ENCODE data around the gene ANKS1B.

Gene ANKS1B

GRCh38 chr12:99380701-99381100, 604.0 kb downstream of the ANKS1B start:
- no peak for TF ChIP-seq GATA3 (IDR thresholded peaks at IDR 0.05; ENCODE audit: low read depth, low read length)
- no peak for TF ChIP-seq GATA2 (IDR thresholded peaks at IDR 0.05; ENCODE audit: low read depth, low read length)

GRCh38 chr12:99374023-99374422, 610.7 kb downstream of the ANKS1B start:
- no peak for TF ChIP-seq GATA2 (IDR thresholded peaks at IDR 0.05; ENCODE audit: low read depth, low read length)

DNA sequence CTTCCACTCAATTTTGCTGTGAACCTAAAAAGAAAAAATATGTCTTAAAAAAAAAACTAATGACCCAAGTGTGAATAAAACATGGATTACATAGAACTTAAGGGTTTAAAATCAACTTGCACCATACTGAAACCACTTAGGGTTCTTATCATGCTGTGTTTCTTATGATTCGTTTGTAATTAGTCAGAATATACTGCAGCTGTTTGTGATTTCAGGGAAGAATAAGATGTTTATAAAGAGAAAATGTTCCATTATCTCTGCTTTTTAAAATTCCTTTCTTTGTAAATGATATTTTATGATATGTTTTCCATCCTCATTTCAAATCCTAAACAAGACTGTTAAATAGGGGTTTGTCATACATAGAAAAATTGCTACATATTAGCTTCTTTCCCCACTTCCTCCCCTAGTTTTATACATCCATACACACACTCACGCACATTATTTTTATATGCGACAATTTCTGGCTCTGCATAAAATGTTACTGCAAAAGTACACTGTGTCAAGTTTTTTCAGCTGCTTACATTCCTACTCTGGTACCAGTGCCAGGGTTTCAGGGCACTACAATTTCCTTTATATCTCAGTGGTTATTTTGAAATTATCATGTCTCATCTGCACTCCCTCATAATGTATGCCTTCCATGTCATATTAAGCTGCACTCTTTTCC, 612.3 kb downstream of the ANKS1B start:
- TF ChIP-seq GATA3 (IDR thresholded peaks at IDR 0.05; ENCODE audit: low read depth, low read length) (no peak), GATA2 (IDR thresholded peaks at IDR 0.05; ENCODE audit: low read depth, low read length) (no peak)

- no peak for TF ChIP-seq GATA3 (IDR thresholded peaks at IDR 0.05; ENCODE audit: low read depth, low read length)
Observed at GRCh38 chr12:99370421-99371138, 614.2 kb downstream of the ANKS1B start.

- TF ChIP-seq GATA2 (IDR thresholded peaks at IDR 0.05; ENCODE audit: low read depth, low read length) (no peak), GATA3 (IDR thresholded peaks at IDR 0.05; ENCODE audit: low read depth, low read length) (no peak)
Observed at GRCh38 chr12:99367181-99367580, 617.6 kb downstream of the ANKS1B start.

DNA sequence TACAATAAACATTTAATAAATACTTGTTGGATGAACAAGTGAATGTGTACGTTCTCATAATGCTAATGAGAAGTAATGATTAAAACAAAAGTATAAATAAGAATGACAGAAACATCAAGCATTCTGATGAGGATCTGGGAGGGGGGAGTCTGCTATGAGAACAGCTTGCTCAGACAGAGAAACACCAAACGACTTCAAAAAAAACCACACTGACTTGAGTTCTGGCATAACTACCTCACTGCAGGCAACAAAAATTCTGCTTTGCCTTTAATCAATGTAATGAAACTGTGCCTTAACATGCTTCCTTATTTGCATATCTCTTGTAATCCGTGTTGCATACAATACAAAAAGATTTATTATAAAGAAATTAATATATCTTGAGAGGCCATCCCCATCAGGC, 632.5 kb downstream of the ANKS1B start:
- TF ChIP-seq GATA3 (IDR thresholded peaks at IDR 0.05; ENCODE audit: low read depth, low read length) (no peak), GATA2 (IDR thresholded peaks at IDR 0.05; ENCODE audit: low read depth, low read length) (no peak)

- TF ChIP-seq GATA3 (IDR thresholded peaks at IDR 0.05; ENCODE audit: low read depth, low read length) (no peak), GATA2 (IDR thresholded peaks at IDR 0.05; ENCODE audit: low read depth, low read length) (no peak)
Observed at GRCh38 chr12:99343960-99344359, 640.8 kb downstream of the ANKS1B start.

- TF ChIP-seq GATA2 (IDR thresholded peaks at IDR 0.05; ENCODE audit: low read depth, low read length) (no peak), GATA3 (IDR thresholded peaks at IDR 0.05; ENCODE audit: low read depth, low read length) (no peak)
Observed at GRCh38 chr12:99339663-99340062, 645.1 kb downstream of the ANKS1B start.

DNA sequence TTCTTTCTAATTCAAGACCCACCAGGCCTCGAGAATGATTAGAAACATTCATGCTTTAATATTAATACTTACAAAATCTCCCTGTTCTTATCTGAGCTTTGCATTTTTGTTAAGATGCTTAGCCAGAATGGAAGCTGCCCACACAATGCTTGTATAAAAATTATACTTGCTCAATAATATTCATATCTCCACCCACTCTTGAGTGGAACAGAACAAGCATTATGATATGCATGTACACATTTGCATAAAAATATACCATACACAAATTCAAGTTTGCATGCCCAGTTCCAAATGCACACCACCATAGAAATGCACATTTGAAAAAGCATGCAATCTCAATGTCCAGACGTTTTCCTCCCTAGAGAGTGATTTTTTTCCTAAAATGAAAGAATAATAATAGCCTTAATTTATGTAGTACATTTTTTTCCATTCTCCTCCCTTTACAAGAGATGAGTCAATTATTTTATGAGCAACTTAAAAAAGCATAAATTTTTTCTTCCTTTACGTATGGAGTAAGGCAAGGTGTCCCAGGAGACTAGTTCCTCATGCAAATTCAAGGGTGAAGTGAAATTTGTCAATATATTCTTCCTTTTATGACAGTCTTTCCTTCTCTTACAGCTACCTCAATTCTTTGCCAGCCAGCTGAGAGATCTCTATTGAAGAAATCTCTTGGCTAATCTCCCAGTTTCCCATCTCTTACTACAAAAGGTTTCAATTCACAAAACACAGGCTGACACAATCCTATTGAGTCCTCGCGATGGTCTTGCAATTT, 650.3 kb downstream of the ANKS1B start:
- no peak for TF ChIP-seq GATA3 (IDR thresholded peaks at IDR 0.05; ENCODE audit: low read depth, low read length)
- TF ChIP-seq GATA2 (IDR thresholded peaks at IDR 0.05; ENCODE audit: low read depth, low read length) = no peak

DNA sequence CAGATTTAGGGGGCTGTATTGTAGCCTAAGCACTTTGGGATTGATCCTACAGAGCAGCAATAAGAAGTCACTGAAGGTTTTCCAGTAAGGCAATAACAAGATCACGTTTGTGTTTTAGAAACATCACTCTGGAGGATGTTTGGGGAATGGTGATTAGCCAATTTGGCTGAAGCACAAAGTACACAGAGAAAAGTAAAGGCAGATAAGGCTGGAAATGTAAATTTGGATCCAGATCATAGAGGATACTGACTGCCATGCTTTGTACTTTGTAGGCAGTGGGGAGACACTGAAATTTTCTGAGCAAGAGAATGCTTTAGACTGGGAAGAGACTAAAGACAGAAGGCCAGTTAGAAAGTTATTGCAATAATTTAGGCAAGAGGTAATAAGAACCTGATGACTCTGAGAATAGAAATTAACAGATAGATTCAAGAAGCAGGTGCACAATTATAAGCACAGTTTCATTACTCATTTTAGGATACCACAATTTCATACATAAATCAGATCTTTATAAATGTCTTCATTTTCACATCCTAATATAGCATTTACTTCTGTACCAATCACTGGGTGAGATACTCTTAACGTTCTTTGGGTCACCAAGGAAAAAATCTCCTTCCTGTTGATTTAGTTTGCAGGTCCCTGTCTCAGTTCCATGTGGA, 651.7 kb downstream of the ANKS1B start:
- TF ChIP-seq GATA3 (IDR thresholded peaks at IDR 0.05; ENCODE audit: low read depth, low read length) (no peak), GATA2 (IDR thresholded peaks at IDR 0.05; ENCODE audit: low read depth, low read length) (no peak)

- TF ChIP-seq GATA2 (IDR thresholded peaks at IDR 0.05; ENCODE audit: low read depth, low read length) (no peak), GATA3 (IDR thresholded peaks at IDR 0.05; ENCODE audit: low read depth, low read length) (no peak)
Observed at GRCh38 chr12:99330216-99330615, 654.5 kb downstream of the ANKS1B start.

- TF ChIP-seq GATA2 (IDR thresholded peaks at IDR 0.05; ENCODE audit: low read depth, low read length) (no peak), GATA3 (IDR thresholded peaks at IDR 0.05; ENCODE audit: low read depth, low read length) (no peak)
Observed at GRCh38 chr12:99311373-99311772, 673.4 kb downstream of the ANKS1B start.

DNA sequence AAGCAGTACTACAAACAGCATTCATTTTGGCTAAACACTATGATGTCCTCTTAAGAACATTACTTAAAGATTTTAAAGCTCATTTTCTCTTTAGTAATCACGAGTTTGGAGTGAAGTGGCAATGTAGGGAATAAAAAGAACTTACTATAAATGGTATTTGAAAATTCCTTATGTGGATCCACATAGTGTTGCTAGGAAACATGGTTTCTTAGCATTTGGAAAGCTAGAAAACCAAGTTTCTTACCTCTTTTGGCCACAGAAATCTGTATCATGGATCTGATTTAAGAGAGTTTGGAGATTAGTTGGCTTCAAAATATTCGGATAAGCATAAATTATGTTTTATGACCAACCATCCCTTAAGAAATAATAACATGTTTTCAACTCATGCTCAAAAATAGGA, 674.9 kb downstream of the ANKS1B start:
- TF ChIP-seq GATA3 (IDR thresholded peaks at IDR 0.05; ENCODE audit: low read depth, low read length) (no peak), GATA2 (IDR thresholded peaks at IDR 0.05; ENCODE audit: low read depth, low read length) (no peak)

DNA sequence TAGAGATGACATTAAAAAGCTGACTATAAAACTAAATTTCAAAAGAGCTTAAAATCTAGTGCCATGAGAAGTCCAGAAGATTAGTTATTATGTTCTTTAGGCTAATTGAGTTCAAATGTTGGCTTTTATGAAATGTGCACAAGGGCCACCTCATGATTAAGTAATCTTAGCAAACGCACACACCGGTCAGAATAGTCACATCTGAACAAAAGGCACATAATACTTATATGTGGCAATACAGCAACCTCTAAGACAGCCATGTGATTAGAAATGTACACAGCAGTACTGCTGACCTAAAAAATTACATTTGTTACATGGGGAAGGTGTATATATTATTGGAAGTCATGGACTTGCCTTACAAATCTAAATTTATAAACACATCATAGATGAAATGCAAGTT, 681.9 kb downstream of the ANKS1B start:
- TF ChIP-seq GATA2 (IDR thresholded peaks at IDR 0.05; ENCODE audit: low read depth, low read length) (no peak), GATA3 (IDR thresholded peaks at IDR 0.05; ENCODE audit: low read depth, low read length) (no peak)

All from SH-SY5Y (cell line).